HUES64 (cell line): ENCODE measurements around the gene RPS14.
"Not testable (repeated sequence)": the region's sequence is repeated elsewhere in the genome, so short reads cannot be mapped to it uniquely, and the experiment has no call there.

Experiments
- H3K27ac ChIP-seq: 2 replicates; pipeline ENCODE4 v1.7.0; 2013; ENCODE audit warnings: low read depth, low read length, inconsistent platforms
- H3K27me3 ChIP-seq: 2 replicates; pipeline ENCODE4 v1.6.1; 2013; ENCODE audit warnings: mild to moderate bottlenecking, low read length; ENCODE audit not compliant: insufficient read depth
- H3K36me3 ChIP-seq: 2 replicates; pipeline ENCODE4 v1.6.1; 2013; ENCODE audit warnings: mild to moderate bottlenecking, low read length; ENCODE audit not compliant: insufficient read depth
- H3K4me1 ChIP-seq: 2 replicates; pipeline ENCODE4 v1.6.1; 2013; ENCODE audit warnings: mild to moderate bottlenecking, low read length, moderate library complexity; ENCODE audit not compliant: insufficient read depth
- H3K4me3 ChIP-seq: 2 replicates; pipeline ENCODE4 v1.5.1; 2013; ENCODE audit warnings: mild to moderate bottlenecking, low read length, moderate library complexity
- H3K9ac ChIP-seq: 2 replicates; pipeline ENCODE4 v1.6.1; 2013; ENCODE audit warnings: mild to moderate bottlenecking, low read depth, low read length
- H3K9me3 ChIP-seq: 2 replicates; pipeline ENCODE4 v1.6.1; 2013; ENCODE audit warnings: low read depth, low read length; ENCODE audit not compliant: insufficient read depth
- WGBS: fragments of 150-250, 120-280 bp; methylation state at CpG from one replicate; pipeline ENCODE4 v1.1.7; 2013; ENCODE audit warnings: missing lambda C conversion rate; 5-methylcytosine and 5-hydroxymethylcytosine counted together

Gene RPS14

GRCh38 chr5:150476568-150476967 lies 27.0 kb upstream of the RPS14 start:
- 92% methylated on average over 3 of the region's 6 CpGs for WGBS
- H3K36me3 ChIP-seq, H3K27ac ChIP-seq, H3K9me3 ChIP-seq, H3K9ac ChIP-seq, H3K27me3 ChIP-seq, H3K4me3 ChIP-seq: not testable (repeated sequence)
- H3K4me1 ChIP-seq: peaks cover 11% of the 10 kb centered on the region; the same call in 1 of the 2 replicates

- no peaks in the 10 kb centered on the region for H3K36me3 ChIP-seq
- H3K27me3 ChIP-seq: no peaks in the 10 kb centered on the region
- no peak overlapping the region for H3K4me3 ChIP-seq
- WGBS: 82% methylated on average over 9 of the region's 12 CpGs
- H3K4me1 ChIP-seq: peaks cover 9% of the 10 kb centered on the region; the same call in 1 of the 2 replicates
- peak overlapping the region; percentile 52 for H3K27ac ChIP-seq
- H3K9ac ChIP-seq: peak overlapping the region; percentile 44; the same call in 1 of the 2 replicates
- no peaks in the 10 kb centered on the region for H3K9me3 ChIP-seq
These were observed 24.3 kb upstream of the RPS14 start for GRCh38 chr5:150473673-150474358.

- Histone ChIP-seq H3K9me3 (no peaks in the 10 kb centered on the region), H3K27ac (no peak overlapping the region), H3K27me3 (no peaks in the 10 kb centered on the region), H3K9ac (no peak overlapping the region), H3K36me3 (no peaks in the 10 kb centered on the region), H3K4me1 (peaks cover 9% of the 10 kb centered on the region; the same call in 1 of the 2 replicates), H3K4me3 (no peak overlapping the region)
- WGBS: 91% methylated on average over 5 of the region's 6 CpGs
These were observed 20.4 kb upstream of the RPS14 start for GRCh38 chr5:150469718-150470469.

GRCh38 chr5:150468206-150468605 lies 18.7 kb upstream of the RPS14 start:
- H3K27me3 ChIP-seq: no peaks in the 10 kb centered on the region
- H3K27ac ChIP-seq: no peak overlapping the region
- H3K4me1 ChIP-seq: peaks cover 13% of the 10 kb centered on the region
- whole genome bisulfite sequencing: 93% methylated on average over 4 of the region's 4 CpGs
- no peak overlapping the region for H3K9ac ChIP-seq
- H3K4me3 ChIP-seq: no peak overlapping the region
- no peaks in the 10 kb centered on the region for H3K36me3 ChIP-seq
- no peaks in the 10 kb centered on the region for H3K9me3 ChIP-seq

GRCh38 chr5:150465927-150466326 lies 16.4 kb upstream of the RPS14 start:
- Histone ChIP-seq H3K9ac (no peak overlapping the region), H3K27ac (no peak overlapping the region), H3K27me3 (no peaks in the 10 kb centered on the region), H3K9me3 (no peaks in the 10 kb centered on the region), H3K4me1 (peaks cover 16% of the 10 kb centered on the region), H3K4me3 (no peak overlapping the region), H3K36me3 (no peaks in the 10 kb centered on the region)
- 86% methylated on average over 8 of the region's 8 CpGs for WGBS

- H3K4me3 ChIP-seq: no peak overlapping the region
- H3K9ac ChIP-seq: peak overlapping the region; percentile 25; the same call in 1 of the 2 replicates
- 52% methylated on average over 6 of the region's 6 CpGs for WGBS
- H3K36me3 ChIP-seq: no peaks in the 10 kb centered on the region
- peaks cover 21% of the 10 kb centered on the region for H3K4me1 ChIP-seq
- no peaks in the 10 kb centered on the region for H3K9me3 ChIP-seq
- H3K27ac ChIP-seq: peak overlapping the region; percentile 70; the same call in 1 of the 2 replicates
- no peaks in the 10 kb centered on the region for H3K27me3 ChIP-seq
These were observed 15.0 kb upstream of the RPS14 start for GRCh38 chr5:150464554-150465012.

- Histone ChIP-seq H3K9ac (no peak overlapping the region), H3K36me3 (no peaks in the 10 kb centered on the region), H3K4me1 (peaks cover 21% of the 10 kb centered on the region), H3K4me3 (no peak overlapping the region), H3K9me3 (no peaks in the 10 kb centered on the region), H3K27ac (peak overlapping the region; percentile 38; the same call in 1 of the 2 replicates), H3K27me3 (no peaks in the 10 kb centered on the region)
- 8% methylated on average over 2 of the region's 2 CpGs for WGBS
These were observed 11.7 kb upstream of the RPS14 start for GRCh38 chr5:150461231-150461630.

- H3K4me3 ChIP-seq: no peak overlapping the region
- H3K27ac ChIP-seq: peak overlapping the region; percentile 38; the same call in 1 of the 2 replicates
- no peaks in the 10 kb centered on the region for H3K9me3 ChIP-seq
- H3K27me3 ChIP-seq: no peaks in the 10 kb centered on the region
- peaks cover 21% of the 10 kb centered on the region for H3K4me1 ChIP-seq
- H3K36me3 ChIP-seq: no peaks in the 10 kb centered on the region
- WGBS: 86% methylated on average over 2 of the region's 2 CpGs
- H3K9ac ChIP-seq: no peak overlapping the region
These were observed 11.2 kb upstream of the RPS14 start for GRCh38 chr5:150460781-150461180.

- no peak overlapping the region for H3K4me3 ChIP-seq
- no peak overlapping the region for H3K27ac ChIP-seq
These were observed 9.4 kb upstream of the RPS14 start for GRCh38 chr5:150458802-150459557.

GRCh38 chr5:150457562-150458240 lies 8.2 kb upstream of the RPS14 start:
- Histone ChIP-seq H3K36me3 (no peaks in the 10 kb centered on the region), H3K27ac (no peak overlapping the region), H3K4me3 (no peak overlapping the region), H3K4me1 (peaks cover 20% of the 10 kb centered on the region), H3K9me3 (no peaks in the 10 kb centered on the region), H3K27me3 (no peaks in the 10 kb centered on the region), H3K9ac (no peak overlapping the region)
- 93% methylated on average over 16 of the region's 16 CpGs for WGBS

More at GRCh38 chr5:150458802-150459557, 9.4 kb upstream of the RPS14 start:
- Histone ChIP-seq H3K36me3 (no peaks in the 10 kb centered on the region), H3K4me1 (peaks cover 20% of the 10 kb centered on the region), H3K9me3 (no peaks in the 10 kb centered on the region), H3K9ac (no peak overlapping the region), H3K27me3 (no peaks in the 10 kb centered on the region)
- WGBS: 28% methylated on average over 31 of the region's 36 CpGs
